Activated B cell treated with CpG ODN at 0.5 μM for 24 hours (primary cell): Measurements from ENCODE around the gene LINGO3. TPM values are rescaled to one million over a fixed set of nuclear protein-coding genes. Genes with fewer than 3 reads are reported as not detected.

Experiments
- ATAC-seq: fragments of 200-7000 bp; cut with Tn5 transposase; one replicate; pipeline ENCODE4 v1.10.0; 2021; ENCODE audit warnings: low read depth, mild to moderate bottlenecking, moderate library complexity
- CTCF ChIA-PET: fragments of 350-600 bp; sonication (Branson Sonifier 250); formaldehyde crosslinking; loops from one replicate; lab custom pipeline; 2021; ENCODE audit warnings: antibody characterized with exemption; lab: Charles Lee
- POLR2A ChIA-PET: fragments of 350-600 bp; sonication (Branson Sonifier 250); formaldehyde crosslinking; loops from one replicate; lab custom pipeline; 2021; ENCODE audit warnings: antibody characterized with exemption; lab: Charles Lee
- DNase-seq: peaks from one replicate; pipeline ENCODE4 v3.0.0; 2022
- H3K27ac Mint-ChIP-seq: one replicate; pipeline ENCODE4 v1.8.0; 2020; ENCODE audit warnings: mixed read lengths
- H3K27me3 Mint-ChIP-seq: one replicate; pipeline ENCODE4 v1.8.0; 2021; ENCODE audit warnings: mixed read lengths
- H3K36me3 Mint-ChIP-seq: one replicate; pipeline ENCODE4 v1.8.0; 2021; ENCODE audit warnings: low read depth, mixed read lengths
- H3K4me1 Mint-ChIP-seq: one replicate; pipeline ENCODE4 v1.8.0; 2021; ENCODE audit warnings: mixed read lengths
- H3K4me3 Mint-ChIP-seq: one replicate; pipeline ENCODE4 v1.8.0; 2020; ENCODE audit warnings: mild to moderate bottlenecking, mixed read lengths
- H3K9me3 Mint-ChIP-seq: one replicate; pipeline ENCODE4 v1.8.0; 2020; ENCODE audit warnings: mixed read lengths
- CTCF ChIP-seq: fragments of 200-600 bp; IDR thresholded peaks from one replicate; pipeline ENCODE4 v1.8.0; 2022; ENCODE audit warnings: antibody characterized with exemption, mild to moderate bottlenecking
- intact Hi-C: fragments of 100-400 bp; cut with micrococcal nuclease; formaldehyde crosslinking; loops from one replicate; pipeline ENCODE4 v1.15.1; 2024
- total RNA-seq: library from RNA; stranded (reverse); gene quantifications from 2 replicates; pipeline ENCODE4 v1.2.3, GENCODE V29; 2022

Gene LINGO3
- total RNA-seq, 1 donor from 2014 or later: 1.4 TPM

- CTCF ChIA-PET: interaction anchor here (0.7 to 1.1 kb wide), 2 partner anchors 11 to 21 kb away, joined by 3 read pairs; no protein-coding TSS in a partner anchor
- ATAC-seq (no peak), DNase-seq (no peak)
- Mint-ChIP-seq H3K27ac (peak overlapping the region; percentile 50), H3K9me3 (no peaks in the 10 kb centered on the region), H3K4me3 (peak overlapping the region; percentile 46), H3K36me3 (peaks cover 17% of the 10 kb centered on the region), H3K27me3 (no peaks in the 10 kb centered on the region), H3K4me1 (peaks cover 50% of the 10 kb centered on the region)
- no peak for TF ChIP-seq CTCF
- POLR2A ChIA-PET: interaction anchor here (0.6 to 2.2 kb wide), 13 partner anchors 8 to 181 kb away, joined by 3 to 10 read pairs (median 4); partner anchors contain the start of genes GADD45B, LSM7 and PEAK3
- intact Hi-C loops: no loop called here
Observed at GRCh38 chr19:2294687-2295335, 13.1 kb downstream of the LINGO3 start.

- no peaks in the 10 kb centered on the region for H3K9me3 Mint-ChIP-seq
- peak overlapping the region; percentile 80 for H3K4me3 Mint-ChIP-seq
- TF ChIP-seq CTCF: no peak
- POLR2A ChIA-PET: interaction anchor here (0.6 to 2.3 kb wide), 11 partner anchors 11 to 122 kb away, joined by 3 to 18 read pairs (median 3); no protein-coding TSS in a partner anchor
- DNase-seq: no peak
- no peak for ATAC-seq
- H3K4me1 Mint-ChIP-seq: peaks cover 67% of the 10 kb centered on the region
- intact Hi-C loops: no loop called here
- CTCF ChIA-PET: interaction anchor here (0.9 to 1.1 kb wide), 2 partner anchors 17 to 24 kb away, joined by 3 read pairs; no protein-coding TSS in a partner anchor
- peak overlapping the region; percentile 50 for H3K27ac Mint-ChIP-seq
- H3K36me3 Mint-ChIP-seq: peaks cover 17% of the 10 kb centered on the region
- no peaks in the 10 kb centered on the region for H3K27me3 Mint-ChIP-seq
Observed at GRCh38 chr19:2291185-2291751, 16.7 kb downstream of the LINGO3 start.

GRCh38 chr19:2290441-2291184, 17.3 kb downstream of the LINGO3 start:
- no peak for TF ChIP-seq CTCF
- peaks cover 62% of the 10 kb centered on the region for H3K4me1 Mint-ChIP-seq
- H3K36me3 Mint-ChIP-seq: peaks cover 16% of the 10 kb centered on the region
- intact Hi-C loops: no loop called here
- ChIA-PET POLR2A (interaction anchor here (0.5 to 2.3 kb wide), 9 partner anchors 11 to 205 kb away, joined by 3 to 18 read pairs (median 4); no protein-coding TSS in a partner anchor), CTCF (interaction anchor here (0.9 to 1.1 kb wide), 2 partner anchors 18 to 25 kb away, joined by 3 read pairs; no protein-coding TSS in a partner anchor)
- ATAC-seq (peak; percentile 5), DNase-seq (peak; percentile 53)
- peak overlapping the region; percentile 80 for H3K4me3 Mint-ChIP-seq
- peak overlapping the region; percentile 50 for H3K27ac Mint-ChIP-seq
- no peaks in the 10 kb centered on the region for H3K27me3 Mint-ChIP-seq
- H3K9me3 Mint-ChIP-seq: no peaks in the 10 kb centered on the region

- peak; percentile 69 for ATAC-seq
- Mint-ChIP-seq H3K27ac (peak overlapping the region; percentile 90), H3K4me3 (peak overlapping the region; percentile 90), H3K9me3 (no peaks in the 10 kb centered on the region), H3K27me3 (no peaks in the 10 kb centered on the region), H3K36me3 (peaks cover 11% of the 10 kb centered on the region), H3K4me1 (peaks cover 54% of the 10 kb centered on the region)
- intact Hi-C loops: loop anchor here (1.0 to 2.0 kb wide), 3 partner anchors 13 to 42 kb away; no protein-coding TSS in a partner anchor
- ChIA-PET CTCF (interaction anchor here (0.8 to 2.5 kb wide), 7 partner anchors 12 to 104 kb away, joined by 3 to 13 read pairs (median 4); no protein-coding TSS in a partner anchor), POLR2A (interaction anchor here (0.6 to 3.2 kb wide), 33 partner anchors 9 to 892 kb away, joined by 3 to 73 read pairs (median 4); partner anchors contain the start of genes GADD45B, LSM7, PLEKHJ1 and SPPL2B)
- TF ChIP-seq CTCF: no peak
- peak; percentile 69 for DNase-seq
Observed at GRCh38 chr19:2289714-2290435, 18.1 kb downstream of the LINGO3 start.
